ENCODE measurements around the gene UNC5C.

Gene UNC5C

GRCh38 chr4:95516528-95517017 lies 32.2 kb downstream of the UNC5C start:
- DNase-seq = no peak

- no peak for DNase-seq
These were observed 33.2 kb downstream of the UNC5C start for GRCh38 chr4:95515589-95515988.

- no peak for DNase-seq
These were observed 35.8 kb downstream of the UNC5C start for GRCh38 chr4:95513022-95513421.

- DNase-seq = no peak
These were observed 37.3 kb downstream of the UNC5C start for GRCh38 chr4:95511477-95511876.

GRCh38 chr4:95510877-95511276 lies 37.9 kb downstream of the UNC5C start:
- DNase-seq = no peak

GRCh38 chr4:95510145-95510544 lies 38.6 kb downstream of the UNC5C start:
- DNase-seq = no peak

GRCh38 chr4:95508421-95508820 lies 40.4 kb downstream of the UNC5C start:
- DNase-seq = no peak

- no peak for DNase-seq
These were observed 41.2 kb downstream of the UNC5C start for GRCh38 chr4:95507561-95507960.

GRCh38 chr4:95507147-95507546 lies 41.6 kb downstream of the UNC5C start:
- DNase-seq = no peak

- DNase-seq = no peak
These were observed 42.5 kb downstream of the UNC5C start for GRCh38 chr4:95506264-95506663.

- DNase-seq = no peak
These were observed 43.0 kb downstream of the UNC5C start for GRCh38 chr4:95505799-95506198.

GRCh38 chr4:95505151-95505550 lies 43.6 kb downstream of the UNC5C start:
- DNase-seq = no peak

GRCh38 chr4:95504501-95504900 lies 44.3 kb downstream of the UNC5C start:
- no peak for DNase-seq

GRCh38 chr4:95500361-95500760 lies 48.4 kb downstream of the UNC5C start:
- no peak for DNase-seq

GRCh38 chr4:95499291-95499696 lies 49.5 kb downstream of the UNC5C start:
- DNase-seq = no peak

GRCh38 chr4:95494186-95494585 lies 54.6 kb downstream of the UNC5C start:
- DNase-seq = no peak

GRCh38 chr4:95478679-95479078 lies 70.1 kb downstream of the UNC5C start:
- no peak for DNase-seq

- no peak for DNase-seq
These were observed 72.7 kb downstream of the UNC5C start for GRCh38 chr4:95476121-95476520.

GRCh38 chr4:95472534-95472933 lies 76.2 kb downstream of the UNC5C start:
- DNase-seq = no peak

- DNase-seq = no peak
These were observed 78.2 kb downstream of the UNC5C start for GRCh38 chr4:95470622-95471021.

- no peak for DNase-seq
These were observed 79.2 kb downstream of the UNC5C start for GRCh38 chr4:95469617-95470016.

GRCh38 chr4:95466791-95467190 lies 82.0 kb downstream of the UNC5C start:
- DNase-seq = no peak

GRCh38 chr4:95465010-95465409 lies 83.8 kb downstream of the UNC5C start:
- no peak for DNase-seq

- DNase-seq = no peak
These were observed 85.9 kb downstream of the UNC5C start for GRCh38 chr4:95462921-95463320.

GRCh38 chr4:95457353-95457752 lies 91.4 kb downstream of the UNC5C start:
- no peak for DNase-seq

GRCh38 chr4:95450294-95450693 lies 98.5 kb downstream of the UNC5C start:
- DNase-seq = no peak

Data from bone marrow (tissue), 2 donors.